Hepatocyte (in vitro differentiated cells): ENCODE results near the gene GAL3ST2. TPM values are rescaled to one million over a fixed set of nuclear protein-coding genes. Genes with fewer than 3 reads are reported as not detected.

Experiments used
- DNase-seq: peaks from one replicate; pipeline ENCODE4 v3.0.0-alpha.2; 2016; ENCODE audit warnings: low spot score
- H2AFZ ChIP-seq: fragments of 200-600 bp; sonication (generic); 2 replicates; pipeline ENCODE4 v1.6.0; 2016; ENCODE audit warnings: antibody characterized with exemption, mild to moderate bottlenecking
- H3K27ac ChIP-seq: fragments of 200-600 bp; sonication (generic); 2 replicates; pipeline ENCODE4 v1.5.1; 2016; ENCODE audit warnings: mild to moderate bottlenecking
- H3K27me3 ChIP-seq: fragments of 200-600 bp; sonication (generic); 2 replicates; pipeline ENCODE4 v1.6.1; 2016
- H3K36me3 ChIP-seq: fragments of 200-600 bp; sonication (generic); replicated peaks from 2 replicates; pipeline ENCODE4 v1.5.1; 2016; ENCODE audit warnings: low read depth; ENCODE audit not compliant: insufficient read depth
- H3K4me1 ChIP-seq: fragments of 200-600 bp; sonication (generic); 2 replicates; pipeline ENCODE4 v1.5.1; 2016; ENCODE audit warnings: mild to moderate bottlenecking, moderate library complexity; ENCODE audit not compliant: insufficient read depth
- H3K4me2 ChIP-seq: fragments of 200-600 bp; sonication (generic); 2 replicates; pipeline ENCODE4 v1.6.0; 2016
- H3K4me3 ChIP-seq: fragments of 200-600 bp; sonication (generic); 2 replicates; pipeline ENCODE4 v1.5.1; 2016; ENCODE audit warnings: mild to moderate bottlenecking
- H3K79me2 ChIP-seq: fragments of 200-600 bp; sonication (generic); 2 replicates; pipeline ENCODE4 v1.6.0; 2017; ENCODE audit warnings: mild to moderate bottlenecking
- H3K9me2 ChIP-seq: fragments of 200-600 bp; sonication (generic); replicated peaks from 2 replicates; pipeline ENCODE4 v1.6.0; 2017; ENCODE audit warnings: mild to moderate bottlenecking; ENCODE audit not compliant: insufficient read depth
- H3K9me3 ChIP-seq: fragments of 200-600 bp; sonication (generic); 2 replicates; pipeline ENCODE4 v1.5.1; 2016; ENCODE audit warnings: low read depth, mild to moderate bottlenecking
- H4K20me1 ChIP-seq: fragments of 200-600 bp; sonication (generic); 2 replicates; pipeline ENCODE4 v1.6.0; 2016; ENCODE audit warnings: mild to moderate bottlenecking; ENCODE audit not compliant: insufficient read depth, poor library complexity, severe bottlenecking
- EZH2 ChIP-seq: fragments of 200-600 bp; sonication (generic); IDR thresholded peaks from 2 replicates; pipeline ENCODE4 v1.6.1; 2016; ENCODE audit warnings: antibody characterized with exemption, mild to moderate bottlenecking, borderline replicate concordance
- EZH2phosphoT487 ChIP-seq: fragments of 200-600 bp; sonication (generic); IDR thresholded peaks from one replicate; pipeline ENCODE4 v1.6.1; 2018; ENCODE audit warnings: antibody characterized with exemption, mild to moderate bottlenecking, low read depth, moderate library complexity; ENCODE audit not compliant: unreplicated experiment, severe bottlenecking
- WGBS: methylation state at CpG from one replicate; pipeline ENCODE4 v1.1.6; 2016; ENCODE audit warnings: low lambda C conversion rate; ENCODE audit errors: missing lambda C conversion rate; 5-methylcytosine and 5-hydroxymethylcytosine counted together
- polyA plus RNA-seq: library from polyadenylated mRNA; unstranded; fragments of >200 nt; fragmentation: Nextera tagmentation; extraction: Ambion mirVana; gene quantifications from 2 replicates; pipeline ENCODE4 v1.2.1, GENCODE V29; 2016
- total RNA-seq: library from RNA; depleted of rRNA; stranded (reverse); fragments of >200 nt; gene quantifications from 2 replicates; pipeline ENCODE4 v1.2.3, GENCODE V29; 2014
- TF ChIP-seq, protein P1 (sequence below): fragments of 200-600 bp; sonication (generic); IDR thresholded peaks from 2 replicates; pipeline ENCODE4 v1.5.1; 2016; ENCODE audit warnings: antibody characterized with exemption, mild to moderate bottlenecking; ENCODE audit not compliant: poor library complexity

The GAL3ST2 gene
- total and polyA plus RNA-seq, 2 experiments from 2014 or later = 0.53 TPM; not detected in 1

DNA sequence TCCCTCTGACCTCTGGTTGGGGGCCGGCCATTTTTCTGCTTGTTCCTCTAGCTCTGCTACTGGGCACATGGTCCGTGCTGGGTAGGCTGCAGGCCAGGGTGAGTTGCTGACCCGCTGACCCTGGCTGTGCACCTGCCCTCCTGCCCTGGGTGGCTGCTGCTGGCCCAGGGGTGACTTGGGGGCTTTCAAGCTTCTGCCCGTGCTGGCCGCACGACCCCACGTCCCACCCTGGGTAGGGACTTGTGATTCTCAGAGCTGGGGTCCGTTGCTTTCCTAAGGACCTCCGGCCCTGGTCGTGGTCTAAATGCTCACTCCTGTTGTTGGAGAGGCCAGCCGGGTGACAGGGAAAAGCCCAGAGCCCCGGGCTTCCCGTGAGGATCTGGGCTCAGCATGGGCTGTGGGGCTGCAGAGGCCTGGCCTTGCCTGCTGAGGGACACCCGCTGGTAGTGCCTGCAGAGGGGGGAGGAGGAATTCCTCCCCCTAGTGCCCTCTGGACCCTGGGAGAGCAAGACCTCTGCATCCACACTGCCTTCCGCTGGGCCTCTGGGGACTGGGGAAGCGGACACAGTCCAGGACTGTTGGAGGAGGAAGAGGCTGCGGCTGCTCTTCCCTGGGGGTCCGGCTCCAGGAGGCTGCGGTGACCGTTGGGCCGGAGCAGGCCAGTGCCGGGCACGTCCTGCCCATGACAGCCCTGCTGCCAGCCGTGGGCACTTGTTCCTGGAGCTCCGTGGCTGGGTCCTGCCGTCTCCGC, 6.3 kb upstream of the GAL3ST2 start:
- WGBS = 76% methylated on average over 27 of the region's 27 CpGs
- Histone ChIP-seq H3K79me2 (no peaks in the 10 kb centered on the region), H3K27me3 (no peaks in the 10 kb centered on the region), H2AFZ (no peak overlapping the region), H3K4me2 (no peak overlapping the region), H3K9me3 (no peaks in the 10 kb centered on the region), H3K36me3 (no peaks in the 10 kb centered on the region), H4K20me1 (no peaks in the 10 kb centered on the region), H3K9me2 (no peaks in the 10 kb centered on the region), H3K27ac (no peak overlapping the region), H3K4me3 (no peak overlapping the region), H3K4me1 (peaks cover 19% of the 10 kb centered on the region)
- DNase-seq = peak; percentile 50
- TF ChIP-seq EZH2phosphoT487 (no peak), EZH2 (no peak)
- TF ChIP-seq, protein P1, sequence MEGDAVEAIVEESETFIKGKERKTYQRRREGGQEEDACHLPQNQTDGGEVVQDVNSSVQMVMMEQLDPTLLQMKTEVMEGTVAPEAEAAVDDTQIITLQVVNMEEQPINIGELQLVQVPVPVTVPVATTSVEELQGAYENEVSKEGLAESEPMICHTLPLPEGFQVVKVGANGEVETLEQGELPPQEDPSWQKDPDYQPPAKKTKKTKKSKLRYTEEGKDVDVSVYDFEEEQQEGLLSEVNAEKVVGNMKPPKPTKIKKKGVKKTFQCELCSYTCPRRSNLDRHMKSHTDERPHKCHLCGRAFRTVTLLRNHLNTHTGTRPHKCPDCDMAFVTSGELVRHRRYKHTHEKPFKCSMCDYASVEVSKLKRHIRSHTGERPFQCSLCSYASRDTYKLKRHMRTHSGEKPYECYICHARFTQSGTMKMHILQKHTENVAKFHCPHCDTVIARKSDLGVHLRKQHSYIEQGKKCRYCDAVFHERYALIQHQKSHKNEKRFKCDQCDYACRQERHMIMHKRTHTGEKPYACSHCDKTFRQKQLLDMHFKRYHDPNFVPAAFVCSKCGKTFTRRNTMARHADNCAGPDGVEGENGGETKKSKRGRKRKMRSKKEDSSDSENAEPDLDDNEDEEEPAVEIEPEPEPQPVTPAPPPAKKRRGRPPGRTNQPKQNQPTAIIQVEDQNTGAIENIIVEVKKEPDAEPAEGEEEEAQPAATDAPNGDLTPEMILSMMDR = no peak

DNA sequence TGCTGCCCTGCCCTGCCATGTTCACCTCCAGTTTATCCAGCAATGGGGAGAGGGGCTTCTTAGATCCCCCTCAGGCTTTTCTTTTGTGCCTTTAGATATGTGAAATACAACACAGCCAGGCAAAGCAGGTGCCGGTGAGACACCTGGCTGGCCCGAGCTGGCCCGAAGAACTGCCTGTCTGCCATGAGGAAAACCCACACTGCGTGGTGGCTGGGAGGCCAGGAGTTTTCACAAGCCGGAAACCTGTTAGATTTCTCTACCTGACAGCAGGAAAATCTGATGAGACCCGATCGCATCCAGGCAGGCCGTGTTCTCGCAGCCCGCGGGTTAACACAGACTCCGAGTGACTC, 5.7 kb upstream of the GAL3ST2 start:
- Histone ChIP-seq H3K9me3 (no peaks in the 10 kb centered on the region), H3K27me3 (no peaks in the 10 kb centered on the region), H3K4me2 (no peak overlapping the region), H3K36me3 (no peaks in the 10 kb centered on the region), H3K4me3 (no peak overlapping the region), H3K9me2 (no peaks in the 10 kb centered on the region), H3K27ac (peak overlapping the region; percentile 55), H2AFZ (no peak overlapping the region), H4K20me1 (no peaks in the 10 kb centered on the region), H3K79me2 (no peaks in the 10 kb centered on the region), H3K4me1 (peaks cover 19% of the 10 kb centered on the region)
- 97% methylated on average over 12 of the region's 12 CpGs for WGBS
- no peak for DNase-seq
- TF ChIP-seq, protein P1 = no peak
- TF ChIP-seq EZH2 (no peak), EZH2phosphoT487 (no peak)

DNA sequence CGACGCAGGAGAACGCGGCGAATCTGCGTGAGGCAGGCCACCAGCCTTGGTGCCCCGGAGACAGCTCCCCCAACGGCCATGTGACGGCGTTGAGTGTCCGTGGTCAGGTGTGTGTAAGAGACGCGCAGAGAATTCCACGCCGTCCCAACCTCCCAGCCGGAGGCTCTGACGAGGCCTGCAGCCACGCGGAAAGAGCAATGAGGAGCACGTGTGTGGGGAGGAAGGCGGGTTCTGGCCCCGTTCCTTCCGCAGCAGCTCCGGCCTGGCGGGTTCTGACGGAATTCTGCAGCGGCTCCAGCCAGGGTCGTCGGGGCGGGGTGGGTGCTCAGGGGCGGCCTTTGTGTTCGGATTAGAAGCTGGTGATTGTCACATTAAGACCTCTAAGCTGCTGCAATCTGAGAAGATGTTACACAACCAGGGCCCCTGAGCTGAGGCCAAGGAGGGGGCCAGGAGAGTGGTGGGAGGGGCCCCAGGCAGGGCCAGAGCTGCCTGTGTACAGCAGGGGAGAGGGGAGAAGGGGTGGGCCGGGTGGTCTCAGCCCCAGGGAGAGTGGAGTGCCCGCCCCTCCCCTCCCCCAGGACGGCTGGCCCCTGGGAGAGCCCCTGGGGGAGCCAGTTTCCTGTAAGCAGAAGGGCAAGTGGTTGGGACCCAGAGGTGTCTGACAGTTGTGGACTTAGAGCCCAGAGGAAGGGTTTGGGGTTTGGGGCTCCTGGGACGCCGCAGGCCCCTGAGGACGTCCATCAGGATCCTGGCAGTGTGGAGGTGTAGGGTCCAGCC, 5.1 kb upstream of the GAL3ST2 start:
- no peaks in the 10 kb centered on the region for H3K27me3 ChIP-seq
- peak overlapping the region; percentile 55 for H3K27ac ChIP-seq
- DNase-seq = no peak
- H3K9me3 ChIP-seq = no peaks in the 10 kb centered on the region
- TF ChIP-seq EZH2phosphoT487 (no peak), EZH2 (no peak)
- TF ChIP-seq, protein P1 = no peak
- H3K36me3 ChIP-seq = no peaks in the 10 kb centered on the region
- H3K4me2 ChIP-seq = peak overlapping the region; percentile 37
- peaks cover 19% of the 10 kb centered on the region for H3K4me1 ChIP-seq
- 71% methylated on average over 31 of the region's 38 CpGs for WGBS
- no peak overlapping the region for H3K4me3 ChIP-seq
- no peaks in the 10 kb centered on the region for H3K9me2 ChIP-seq
- no peaks in the 10 kb centered on the region for H3K79me2 ChIP-seq
- no peaks in the 10 kb centered on the region for H4K20me1 ChIP-seq
- H2AFZ ChIP-seq = no peak overlapping the region
